GM21367 (cell line): ENCODE data around the gene LRRC46.

ENCODE experiments used
- ATAC-seq: cut with Tn5 transposase; IDR thresholded peaks from one replicate; pipeline ENCODE4 v1.9.1; 2021; ENCODE audit not compliant: unreplicated experiment

LRRC46 gene

GRCh38 chr17:47830396-47831002, 971 bp upstream of the LRRC46 start:
- ATAC-seq: no peak

GRCh38 chr17:47831934-47832327, 461 bp downstream of the LRRC46 start:
- no peak for ATAC-seq

- no peak for ATAC-seq
These were observed 3.3 kb downstream of the LRRC46 start for GRCh38 chr17:47834756-47835155.

- ATAC-seq: no peak
These were observed 5.1 kb downstream of the LRRC46 start for GRCh38 chr17:47836601-47837000.

- ATAC-seq: no peak
These were observed 6.0 kb downstream of the LRRC46 start for GRCh38 chr17:47837401-47838039.

GRCh38 chr17:47838636-47839035, 7.2 kb downstream of the LRRC46 start:
- no peak for ATAC-seq

- no peak for ATAC-seq
These were observed 7.6 kb downstream of the LRRC46 start for GRCh38 chr17:47839071-47839470.

- no peak for ATAC-seq
These were observed 8.7 kb downstream of the LRRC46 start for GRCh38 chr17:47840001-47840741.

GRCh38 chr17:47840742-47841487, 9.4 kb downstream of the LRRC46 start, which contains the start of gene SCRN2:
SCRN2 (minus strand) TSS chr17:47841273; CDS start chr17:47840843, 430 bp downstream.
- ATAC-seq: peak; percentile 68

GRCh38 chr17:47841488-47842291, 10.2 kb downstream of the LRRC46 start:
- ATAC-seq: no peak

- no peak for ATAC-seq
These were observed 11.9 kb downstream of the LRRC46 start for GRCh38 chr17:47843391-47843730.

- no peak for ATAC-seq
These were observed 12.8 kb downstream of the LRRC46 start for GRCh38 chr17:47844227-47844626.

GRCh38 chr17:47844814-47845715, 13.6 kb downstream of the LRRC46 start:
- ATAC-seq: no peak

- ATAC-seq: no peak
These were observed 14.2 kb downstream of the LRRC46 start for GRCh38 chr17:47845716-47846075.

- ATAC-seq: no peak
These were observed 15.4 kb downstream of the LRRC46 start for GRCh38 chr17:47846716-47847340.

- ATAC-seq: no peak
These were observed 16.1 kb downstream of the LRRC46 start for GRCh38 chr17:47847341-47848197.

GRCh38 chr17:47848198-47848513, 16.7 kb downstream of the LRRC46 start:
- ATAC-seq: no peak

GRCh38 chr17:47850373-47850691, 18.9 kb downstream of the LRRC46 start:
- ATAC-seq: no peak
